GM18868 (cell line): ENCODE measurements around the gene ATP5PO.
"Not testable (repeated sequence)": the region's sequence is repeated elsewhere in the genome, so short reads cannot be mapped to it uniquely, and the experiment has no call there.

ENCODE experiments used
- ATAC-seq: cut with Tn5 transposase; IDR thresholded peaks from one replicate; pipeline ENCODE4 v1.9.1; 2021; ENCODE audit warnings: mild to moderate bottlenecking, moderate library complexity; ENCODE audit not compliant: unreplicated experiment

Gene ATP5PO

GRCh38 chr21:33872881-33873515 is 42.6 kb downstream of the ATP5PO start:
- ATAC-seq: no peak

GRCh38 chr21:33871171-33871570 is 44.4 kb downstream of the ATP5PO start:
- ATAC-seq: no peak

- ATAC-seq: no peak
These were observed 44.8 kb downstream of the ATP5PO start for GRCh38 chr21:33870768-33871167.

DNA sequence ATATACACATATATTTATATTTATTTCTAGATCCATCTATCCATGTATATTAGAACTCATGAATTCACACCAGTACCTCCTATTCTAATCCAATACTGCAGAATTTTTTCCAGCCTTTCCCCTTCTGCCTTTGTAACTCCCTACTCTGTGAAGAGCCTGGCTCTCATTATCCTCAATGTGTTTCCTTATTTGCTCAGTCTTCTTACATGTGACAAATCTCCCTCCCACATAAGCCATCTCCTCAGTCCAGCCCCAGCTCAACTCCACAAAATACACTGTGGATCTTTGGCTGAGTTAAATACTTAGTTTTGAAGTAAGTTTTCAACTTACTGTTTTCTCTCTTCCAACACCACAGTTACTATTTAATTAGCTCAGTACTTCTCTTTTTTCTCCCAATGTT is 45.7 kb downstream of the ATP5PO start:
- ATAC-seq: no peak

DNA sequence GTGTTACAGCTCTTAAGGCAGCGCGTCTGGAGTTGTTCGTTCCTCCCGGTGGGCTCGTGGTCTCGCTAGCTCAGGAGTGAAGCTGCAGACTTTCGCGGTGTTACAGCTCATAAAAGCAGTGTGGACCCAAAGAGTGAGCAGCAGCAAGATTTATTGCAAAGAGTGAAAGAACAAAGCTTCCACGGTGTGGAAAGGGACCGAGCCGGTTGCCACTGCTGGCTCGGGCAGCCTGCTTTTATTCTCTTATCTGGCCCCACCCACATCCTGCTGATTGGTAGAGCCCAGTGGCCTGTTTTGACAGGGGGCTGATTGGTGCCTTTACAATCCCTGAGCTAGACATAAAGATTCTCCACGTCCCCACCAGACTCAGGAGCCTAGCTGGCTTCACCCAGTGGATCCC is 47.7 kb downstream of the ATP5PO start:
- ATAC-seq: not testable (repeated sequence)

- no peak for ATAC-seq
These were observed 48.8 kb downstream of the ATP5PO start for GRCh38 chr21:33866826-33867225.

DNA sequence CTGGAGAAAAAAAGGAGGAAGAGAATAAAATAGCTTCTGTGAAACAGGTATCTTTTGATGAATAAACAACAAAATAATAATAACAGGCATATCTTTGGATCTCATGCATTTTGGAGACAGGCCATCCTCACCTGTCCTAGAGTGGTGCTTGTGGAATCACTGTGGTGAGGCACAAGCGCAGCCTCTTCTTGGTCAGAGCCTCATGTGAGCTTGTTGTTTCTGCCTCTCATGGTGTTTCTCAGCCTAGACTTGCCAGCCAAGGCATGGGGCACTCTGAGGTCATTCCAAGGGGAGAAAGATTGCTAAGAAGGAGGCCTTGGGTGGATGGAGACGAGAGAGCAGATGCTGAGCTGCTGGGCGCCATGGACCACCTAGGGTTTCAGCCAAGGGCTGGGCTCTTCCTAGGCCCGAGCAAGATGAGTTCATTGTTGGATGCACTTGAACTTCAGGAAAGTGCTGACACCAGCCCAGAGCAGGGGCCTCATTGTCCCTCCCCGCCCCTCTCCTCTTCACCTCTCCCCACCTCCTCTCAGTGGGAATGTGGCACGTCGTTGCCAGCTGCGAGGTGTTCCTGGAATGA is 49.5 kb downstream of the ATP5PO start:
- no peak for ATAC-seq

GRCh38 chr21:33865176-33865575 is 50.4 kb downstream of the ATP5PO start:
- ATAC-seq: no peak

GRCh38 chr21:33864150-33864549 is 51.5 kb downstream of the ATP5PO start:
- no peak for ATAC-seq

GRCh38 chr21:33863191-33863590 is 52.4 kb downstream of the ATP5PO start:
- not testable (repeated sequence) for ATAC-seq

DNA sequence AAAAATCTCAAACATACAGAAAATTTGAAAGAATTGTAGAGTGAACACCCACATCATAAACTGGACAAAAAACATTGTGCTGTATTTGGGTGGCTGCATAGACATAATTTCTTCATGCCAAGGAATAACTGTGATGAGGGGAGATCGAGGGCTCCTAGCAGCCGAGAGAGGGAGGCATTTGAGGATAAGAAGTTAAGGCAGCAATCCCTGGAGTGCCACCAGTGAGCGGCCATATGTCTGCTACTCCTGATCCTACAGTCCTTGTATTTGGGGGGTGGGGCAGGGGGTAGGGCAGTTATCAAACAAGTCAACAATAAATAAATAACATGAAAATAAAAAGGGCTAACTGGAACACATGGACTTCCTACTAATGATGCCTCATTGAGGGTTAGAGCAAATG is 54.5 kb downstream of the ATP5PO start:
- ATAC-seq: no peak

DNA sequence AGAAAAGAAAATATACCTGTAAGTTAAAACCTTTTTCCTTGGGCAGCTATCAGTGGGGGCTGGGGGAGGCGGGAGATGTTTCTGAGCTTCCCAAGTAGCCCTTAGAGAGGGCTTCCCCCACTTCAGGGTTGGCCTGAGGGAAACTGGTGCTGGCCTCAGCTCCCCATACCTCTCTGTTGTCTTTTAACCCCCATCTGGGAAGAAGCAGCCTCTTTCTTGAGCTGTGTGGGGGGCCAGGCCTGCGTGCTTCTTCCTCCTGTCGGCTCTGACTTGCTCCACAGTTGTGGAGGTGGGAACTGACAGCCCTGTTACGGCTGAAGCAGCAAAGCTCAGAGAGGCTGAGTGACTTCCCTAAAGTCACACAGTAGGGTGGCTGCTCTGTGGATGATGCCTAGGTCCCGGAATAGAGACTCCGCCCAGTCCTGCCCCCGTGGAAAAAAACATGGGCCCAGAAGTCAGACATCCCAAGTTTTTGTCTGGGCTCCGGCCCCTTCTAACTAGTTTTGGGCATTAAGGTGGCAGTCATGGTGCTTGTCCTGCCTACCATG is 55.2 kb downstream of the ATP5PO start:
- ATAC-seq: no peak

DNA sequence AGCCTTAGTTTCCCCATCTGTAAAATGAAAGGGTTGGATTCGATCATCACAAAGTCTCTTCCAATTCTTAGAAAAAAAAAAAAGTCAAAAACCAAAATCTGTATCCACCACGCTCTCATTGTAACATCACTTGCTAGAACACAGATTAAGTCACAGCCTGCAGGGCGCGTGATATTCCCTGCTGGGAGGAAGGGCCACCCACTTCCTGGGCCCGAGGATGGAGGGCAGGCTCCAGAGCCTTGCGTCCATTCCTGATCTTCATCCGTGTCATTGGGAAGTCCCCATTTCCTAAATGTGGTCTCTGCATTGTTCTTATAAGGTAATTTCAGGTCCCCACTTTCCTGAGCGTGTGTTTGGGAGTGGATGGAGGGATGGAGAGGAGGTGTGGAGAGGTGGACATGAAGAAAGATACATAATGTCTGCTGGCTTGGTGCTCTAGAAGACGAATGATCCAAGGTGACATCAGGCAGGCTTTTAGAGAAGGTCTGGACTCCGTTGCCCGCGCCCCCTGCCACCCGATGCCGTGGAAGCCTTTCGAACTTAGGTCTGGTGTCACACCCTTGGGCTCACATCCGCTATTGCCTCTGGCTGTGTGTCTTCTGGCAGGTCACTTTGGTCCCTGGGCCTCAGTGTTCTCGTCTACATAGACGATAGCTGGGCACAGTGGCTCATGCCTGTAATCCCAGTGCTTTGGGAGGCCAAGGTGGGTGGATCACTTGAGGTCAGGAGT is 56.1 kb downstream of the ATP5PO start:
- no peak for ATAC-seq

GRCh38 chr21:33858667-33859372 is 56.8 kb downstream of the ATP5PO start:
- no peak for ATAC-seq

- no peak for ATAC-seq
These were observed 57.5 kb downstream of the ATP5PO start for GRCh38 chr21:33857846-33858666.

DNA sequence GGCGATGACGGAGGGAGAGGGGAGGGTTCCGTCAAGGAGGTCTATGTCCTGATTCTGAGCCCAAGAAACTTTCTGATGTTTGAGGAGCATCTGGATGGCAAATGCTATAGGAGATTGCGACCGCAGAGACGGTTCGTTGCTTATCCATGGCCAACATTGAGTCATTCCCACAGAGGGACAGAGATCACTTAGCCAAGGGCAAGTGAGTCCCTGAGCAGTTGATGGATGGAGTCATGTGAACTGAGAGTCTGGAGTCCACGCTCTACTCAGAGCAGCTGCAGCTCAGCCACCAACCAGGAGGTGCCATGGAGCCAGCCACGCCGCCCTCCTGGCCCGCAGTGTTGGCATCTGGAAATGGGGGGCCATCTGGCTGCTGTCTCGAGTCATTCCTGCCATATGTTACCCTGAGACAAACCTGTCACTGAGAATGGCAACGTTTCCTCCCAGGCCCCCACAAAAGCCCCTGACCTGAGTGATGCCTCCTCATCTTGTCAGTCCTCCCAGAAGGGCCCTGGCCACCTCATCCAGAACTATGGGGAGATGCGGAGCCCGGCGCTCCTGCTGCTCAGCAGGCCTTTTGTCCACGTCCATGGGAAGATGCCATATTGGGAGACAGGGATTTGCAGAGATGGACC is 58.6 kb downstream of the ATP5PO start:
- no peak for ATAC-seq

DNA sequence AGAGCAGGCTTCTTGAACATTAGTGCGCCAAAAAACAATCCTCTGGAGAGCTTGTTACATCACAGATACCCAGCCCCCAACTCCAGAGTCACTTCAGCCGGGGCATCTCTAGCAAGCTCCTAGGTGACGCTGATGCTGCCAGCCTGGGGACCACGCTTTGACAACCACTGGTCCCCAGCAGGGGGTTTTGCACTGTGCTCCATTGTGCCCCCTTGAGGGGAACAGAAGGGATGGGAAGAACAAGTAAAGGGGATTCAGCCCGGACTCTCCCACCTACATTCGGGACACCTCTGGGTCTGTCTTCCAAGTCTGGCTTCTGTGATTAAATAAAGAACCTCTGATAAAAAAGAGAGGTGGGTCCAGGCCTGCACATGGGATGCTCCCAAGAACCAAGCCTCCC is 60.4 kb downstream of the ATP5PO start:
- no peak for ATAC-seq

GRCh38 chr21:33854604-33855003 is 61.0 kb downstream of the ATP5PO start:
- no peak for ATAC-seq
